Brain microvascular endothelial cell (primary cell): ENCODE data around the gene RILP.

Experiments used
- DNase-seq: peaks from one replicate; pipeline ENCODE4 v3.0.0-alpha.2; 2020
- H3K27ac ChIP-seq: fragments of 250-450 bp; sonication (Bioruptor Pico); 2 replicates; pipeline ENCODE4 v1.5.1; 2020; ENCODE audit warnings: mild to moderate bottlenecking, moderate library complexity
- H3K27me3 ChIP-seq: fragments of 250-450 bp; sonication (Bioruptor Pico); replicated peaks from 2 replicates; pipeline ENCODE4 v1.5.1; 2020; ENCODE audit warnings: mild to moderate bottlenecking
- H3K36me3 ChIP-seq: fragments of 250-450 bp; sonication (Bioruptor Pico); replicated peaks from 2 replicates; pipeline ENCODE4 v1.5.1; 2020; ENCODE audit warnings: mild to moderate bottlenecking
- H3K4me3 ChIP-seq: 2 replicates; pipeline ENCODE4 v1.5.1; 2011; ENCODE audit warnings: low read depth, mild to moderate bottlenecking, control low read depth, low read length, moderate library complexity
- in situ Hi-C: cut with HindIII; loops from 2 replicates; pipeline ENCODE4 v1.10.0; 2017; ENCODE audit warnings: low sequenced_read_pairs, low pct_ligation_motif_present
- TF ChIP-seq, protein P1 (sequence below): IDR thresholded peaks from 2 replicates; pipeline ENCODE4 v1.5.1; 2011; ENCODE audit warnings: low read depth, mild to moderate bottlenecking, moderate library complexity, low read length, control low read depth, inconsistent platforms; ENCODE audit errors: missing control alignments

The RILP gene

DNA sequence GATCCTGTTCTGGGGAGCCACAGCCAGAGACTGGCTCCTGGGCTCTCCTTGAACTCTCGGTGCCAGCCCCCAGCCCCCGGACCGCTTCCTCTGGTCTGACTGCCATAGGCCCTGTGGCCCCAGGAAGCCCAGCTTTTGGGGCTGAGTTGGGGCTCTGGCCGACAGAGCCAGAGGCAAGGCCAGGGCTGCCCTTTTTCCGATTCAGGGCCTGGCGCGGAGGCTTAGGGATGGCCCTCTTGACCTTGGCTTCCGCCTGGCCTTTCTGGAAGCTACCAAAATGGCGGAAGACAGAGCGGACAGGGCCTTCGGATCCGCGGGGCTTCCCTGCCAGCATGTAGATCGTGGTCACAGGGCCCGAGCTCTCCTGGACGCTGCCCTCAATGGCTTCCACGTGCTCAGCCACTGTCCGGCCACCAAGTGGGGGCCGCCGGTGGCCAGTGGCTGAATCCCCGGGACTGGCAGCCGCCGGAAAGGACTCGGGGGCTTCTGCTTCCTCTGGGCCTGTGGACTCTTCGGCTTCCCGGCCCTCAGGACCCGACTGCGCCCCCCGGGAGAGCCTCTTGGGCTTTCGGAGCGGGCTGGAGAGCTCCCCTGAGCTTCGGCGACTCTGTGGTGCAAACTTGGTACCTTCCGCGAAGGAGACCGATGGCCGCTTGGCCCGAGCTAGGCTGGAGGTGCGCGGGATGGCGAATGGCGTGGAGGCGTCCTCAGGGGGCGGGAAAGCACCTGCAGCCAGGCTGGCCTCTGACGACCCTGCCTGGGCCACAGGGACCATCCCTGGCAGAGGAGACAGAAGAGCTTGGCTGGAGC lies 14.6 kb downstream of the RILP start:
- no peak overlapping the region for H3K4me3 ChIP-seq
- H3K36me3 ChIP-seq: no peaks in the 10 kb centered on the region
- in situ Hi-C loops: no loop called here
- no peaks in the 10 kb centered on the region for H3K27me3 ChIP-seq
- DNase-seq: no peak
- TF ChIP-seq, protein P1, sequence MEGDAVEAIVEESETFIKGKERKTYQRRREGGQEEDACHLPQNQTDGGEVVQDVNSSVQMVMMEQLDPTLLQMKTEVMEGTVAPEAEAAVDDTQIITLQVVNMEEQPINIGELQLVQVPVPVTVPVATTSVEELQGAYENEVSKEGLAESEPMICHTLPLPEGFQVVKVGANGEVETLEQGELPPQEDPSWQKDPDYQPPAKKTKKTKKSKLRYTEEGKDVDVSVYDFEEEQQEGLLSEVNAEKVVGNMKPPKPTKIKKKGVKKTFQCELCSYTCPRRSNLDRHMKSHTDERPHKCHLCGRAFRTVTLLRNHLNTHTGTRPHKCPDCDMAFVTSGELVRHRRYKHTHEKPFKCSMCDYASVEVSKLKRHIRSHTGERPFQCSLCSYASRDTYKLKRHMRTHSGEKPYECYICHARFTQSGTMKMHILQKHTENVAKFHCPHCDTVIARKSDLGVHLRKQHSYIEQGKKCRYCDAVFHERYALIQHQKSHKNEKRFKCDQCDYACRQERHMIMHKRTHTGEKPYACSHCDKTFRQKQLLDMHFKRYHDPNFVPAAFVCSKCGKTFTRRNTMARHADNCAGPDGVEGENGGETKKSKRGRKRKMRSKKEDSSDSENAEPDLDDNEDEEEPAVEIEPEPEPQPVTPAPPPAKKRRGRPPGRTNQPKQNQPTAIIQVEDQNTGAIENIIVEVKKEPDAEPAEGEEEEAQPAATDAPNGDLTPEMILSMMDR: no peak
- no peak overlapping the region for H3K27ac ChIP-seq

DNA sequence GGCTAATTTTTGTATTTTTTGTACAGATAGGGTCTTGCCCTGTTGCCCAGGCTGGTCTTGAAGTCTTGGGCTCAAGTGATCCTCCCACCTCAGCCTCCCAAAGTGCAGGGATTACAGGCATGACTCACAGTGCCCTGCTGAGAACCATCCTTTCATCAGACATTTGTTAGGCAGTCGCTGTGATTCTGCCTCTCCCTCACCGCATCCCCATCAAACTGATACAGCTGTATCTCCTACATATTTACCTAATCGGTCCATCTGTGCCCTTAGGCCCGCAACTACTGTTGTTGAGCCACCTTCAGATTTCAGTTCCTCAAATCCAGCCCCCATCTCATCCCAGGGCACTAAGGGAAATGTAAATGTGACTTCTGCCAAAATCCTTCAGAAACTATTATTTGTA lies 19.0 kb downstream of the RILP start:
- in situ Hi-C loops: no loop called here
- Histone ChIP-seq H3K4me3 (no peak overlapping the region), H3K36me3 (no peaks in the 10 kb centered on the region), H3K27ac (no peak overlapping the region), H3K27me3 (no peaks in the 10 kb centered on the region)
- TF ChIP-seq, protein P1: no peak
- no peak for DNase-seq

DNA sequence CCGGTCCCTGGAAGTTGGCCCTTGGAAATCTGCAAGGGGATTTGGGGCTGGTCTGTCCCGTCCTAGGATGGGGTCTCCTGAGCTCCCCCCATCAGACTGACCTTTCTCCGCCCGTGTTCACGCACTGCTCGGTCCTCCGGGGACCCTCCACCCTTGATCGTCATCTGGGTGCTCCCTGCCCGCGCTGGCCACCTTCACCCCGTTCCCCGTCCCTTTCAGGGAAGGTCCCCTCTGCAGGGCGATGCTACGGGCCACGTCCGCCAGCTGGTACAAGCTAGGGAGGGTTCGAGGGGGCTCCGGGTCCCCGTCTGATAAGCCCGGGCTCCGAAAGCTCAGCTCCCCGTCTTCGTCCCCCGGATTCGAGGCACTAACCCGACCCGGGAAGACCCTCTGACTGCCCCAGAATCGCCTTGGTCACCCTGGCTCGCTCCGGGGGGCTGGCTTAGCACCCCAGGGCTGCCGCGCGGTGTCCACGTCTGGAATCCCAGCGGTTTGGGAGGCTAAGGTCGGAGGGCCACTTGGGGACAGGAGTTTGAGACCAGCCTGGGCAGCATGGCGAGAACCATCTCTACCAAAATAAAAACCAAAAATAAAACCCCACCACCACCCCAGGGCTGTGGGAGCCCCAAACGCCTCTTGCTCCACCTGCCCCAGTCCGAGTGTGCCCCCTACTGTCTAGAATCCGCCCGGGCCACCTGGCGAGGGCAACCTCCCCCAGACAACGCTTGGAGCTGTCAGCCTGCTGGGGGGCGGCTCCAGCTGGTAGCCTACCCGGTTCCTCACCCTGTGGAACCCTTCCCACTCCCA lies 20.0 kb downstream of the RILP start:
- TF ChIP-seq, protein P1: peak; percentile 71
- Histone ChIP-seq H3K27me3 (no peaks in the 10 kb centered on the region), H3K27ac (no peak overlapping the region), H3K36me3 (no peaks in the 10 kb centered on the region), H3K4me3 (peak overlapping the region; percentile 73)
- DNase-seq: no peak
- in situ Hi-C loops: no loop called here

DNA sequence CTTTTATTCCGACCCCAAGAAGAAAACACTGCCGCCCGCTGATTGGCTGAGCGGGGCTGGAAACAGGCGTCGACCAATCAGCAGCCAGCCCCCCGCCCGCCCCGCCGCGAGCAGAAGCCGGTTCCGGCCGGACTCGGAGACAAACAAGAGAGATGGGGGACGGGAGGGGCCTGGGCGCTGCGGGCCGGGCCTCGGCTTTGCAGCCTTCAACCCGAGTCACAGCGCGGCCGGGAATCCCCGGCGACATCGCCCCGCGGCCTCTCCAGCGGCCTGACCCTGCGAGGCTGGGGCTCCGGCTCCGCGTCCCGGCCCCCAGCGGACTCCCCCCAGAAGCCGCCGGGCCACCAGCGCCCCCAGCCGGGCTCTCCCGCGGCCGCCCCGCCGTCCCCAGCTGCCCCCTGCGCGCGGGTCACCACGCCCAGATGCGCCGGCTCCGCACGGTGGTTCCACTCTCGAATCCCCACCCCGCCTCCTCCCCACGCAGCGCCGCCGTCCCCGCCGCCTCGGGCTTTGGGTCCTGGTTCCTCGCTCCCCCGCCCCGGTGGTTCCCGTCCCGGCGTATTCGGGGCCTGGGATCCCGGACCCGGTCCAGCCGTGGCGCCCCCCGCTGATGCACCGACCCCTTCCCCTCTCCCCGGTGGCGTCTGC lies 20.7 kb downstream of the RILP start:
- TF ChIP-seq, protein P1: no peak
- DNase-seq: peak; percentile 93
- peak overlapping the region; percentile 72 for H3K27ac ChIP-seq
- H3K4me3 ChIP-seq: peak overlapping the region; percentile 73
- in situ Hi-C loops: no loop called here
- no peaks in the 10 kb centered on the region for H3K27me3 ChIP-seq
- H3K36me3 ChIP-seq: no peaks in the 10 kb centered on the region

DNA sequence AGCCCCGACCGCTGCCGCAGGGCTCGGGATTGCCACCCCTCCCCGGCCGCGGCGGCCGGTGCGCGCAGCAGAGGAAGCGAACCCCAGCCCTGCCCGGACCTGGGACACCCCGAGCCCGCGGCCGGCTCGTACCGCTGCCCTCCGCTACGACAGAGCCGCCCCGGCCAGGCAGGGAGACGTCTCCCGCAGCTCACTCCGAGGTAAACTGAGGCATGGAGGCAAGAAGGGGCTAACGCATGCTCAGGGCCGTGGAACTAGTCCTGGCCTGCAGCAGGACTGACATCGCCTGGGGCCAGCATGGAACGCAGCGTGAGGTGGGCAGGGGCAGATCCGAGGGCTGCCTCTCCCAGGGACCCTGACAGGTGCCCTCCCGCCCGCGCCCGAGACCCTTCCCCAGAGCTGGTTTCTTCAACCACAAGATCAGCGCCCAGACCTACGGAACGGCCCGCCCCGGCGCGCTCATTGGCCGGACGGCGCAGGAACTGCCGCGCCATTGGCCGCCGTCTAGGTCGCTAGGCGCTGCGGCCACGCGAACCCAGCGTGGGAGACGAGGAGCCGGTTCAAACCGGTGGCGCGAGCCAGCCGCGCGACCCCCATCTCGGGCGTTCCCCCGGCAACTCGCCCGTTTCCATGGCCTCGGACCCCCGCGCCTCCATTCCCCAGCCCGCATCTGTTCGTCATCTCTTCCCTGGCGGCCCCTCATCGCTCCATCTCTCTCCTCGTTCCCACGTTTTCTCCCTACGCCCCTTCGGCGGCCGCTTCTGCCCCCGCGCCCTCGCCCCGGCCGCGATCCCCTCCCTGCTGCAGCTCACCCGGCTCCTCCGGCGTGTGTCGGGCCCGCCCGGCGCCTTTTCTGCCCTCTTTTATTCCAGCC lies 21.4 kb downstream of the RILP start, which contains the start of gene SLC43A2:
Gene SLC43A2, minus strand, starts transcription at position 853 of the 874 bp plus-strand sequence. CDS start 960 bp downstream, outside the sequence.
- Histone ChIP-seq H3K36me3 (no peaks in the 10 kb centered on the region), H3K27me3 (no peaks in the 10 kb centered on the region), H3K4me3 (peak within 1 kb of the TSS; percentile 73), H3K27ac (peak within 1 kb of the TSS; percentile 72)
- peak; percentile 56 for DNase-seq
- TF ChIP-seq, protein P1: no peak
- in situ Hi-C loops: no loop called here
